NOMO-1 treated with dmso at 0.1 percent for 144 hours (cell line): ENCODE results near the gene MEF2A.

Source experiments
- DNase-seq: peaks from one replicate; lab custom pipeline; 2025; ENCODE audit not compliant: unreplicated experiment; lab: John Stamatoyannopoulos, UW

Gene MEF2A

DNA sequence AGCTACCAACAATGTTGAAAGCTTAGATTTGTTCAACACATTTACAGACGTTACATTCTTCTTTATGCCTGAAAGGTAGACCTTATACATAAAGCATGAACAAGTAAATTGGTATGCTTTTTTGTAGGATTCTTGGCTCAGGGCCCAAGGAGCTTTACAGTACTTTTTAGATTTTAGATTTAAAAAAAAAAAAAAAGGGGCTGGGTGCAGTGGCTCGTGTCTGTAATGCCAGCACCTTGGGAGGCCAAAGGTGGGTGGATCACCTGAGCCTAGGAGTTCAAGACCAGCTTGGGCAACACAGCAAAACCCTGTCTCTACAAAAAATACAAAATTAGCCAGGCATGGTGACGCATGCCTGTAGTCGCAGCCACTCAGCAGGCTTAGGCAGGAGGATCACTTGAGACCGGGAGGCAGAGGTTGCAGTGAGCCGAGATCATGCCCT is 39.7 kb downstream of the MEF2A start:
- no peak for DNase-seq

DNA sequence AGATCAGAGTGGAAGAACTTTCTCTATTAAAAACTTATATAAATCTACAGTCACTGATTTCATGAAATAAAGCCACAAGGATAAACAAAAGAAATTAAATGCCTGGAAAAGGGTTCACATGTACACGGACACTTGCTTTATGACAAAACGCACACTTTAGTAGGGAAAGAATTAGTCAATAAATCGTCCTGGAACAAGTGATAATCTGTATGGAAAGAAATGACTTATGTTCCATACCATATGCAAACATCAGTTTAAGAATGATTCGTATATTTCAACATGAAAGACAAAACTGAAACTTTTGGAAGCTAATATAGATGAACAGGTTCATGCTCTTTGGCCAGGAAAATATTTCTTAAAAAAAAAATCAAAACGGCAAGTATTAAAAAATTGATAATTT is 40.2 kb downstream of the MEF2A start:
- DNase-seq, result no peak

DNA sequence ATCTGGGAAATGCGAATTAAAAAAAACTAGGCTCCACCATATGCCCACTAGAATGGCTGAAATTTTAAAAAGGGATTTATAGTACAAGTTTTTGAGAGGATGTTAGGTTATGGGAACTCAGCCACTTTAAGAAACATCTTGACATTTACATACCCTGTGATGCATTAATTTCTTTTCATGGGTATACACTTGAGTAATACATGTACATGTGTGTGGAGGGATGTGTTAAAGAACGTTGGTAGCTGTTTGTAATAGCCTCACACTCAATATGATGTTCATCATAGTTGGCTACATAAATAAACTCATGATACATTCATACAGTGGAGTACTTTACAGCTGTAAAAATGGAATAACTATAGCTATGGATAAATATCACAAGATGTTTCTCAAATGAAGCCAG is 40.9 kb downstream of the MEF2A start:
- no peak for DNase-seq

DNA sequence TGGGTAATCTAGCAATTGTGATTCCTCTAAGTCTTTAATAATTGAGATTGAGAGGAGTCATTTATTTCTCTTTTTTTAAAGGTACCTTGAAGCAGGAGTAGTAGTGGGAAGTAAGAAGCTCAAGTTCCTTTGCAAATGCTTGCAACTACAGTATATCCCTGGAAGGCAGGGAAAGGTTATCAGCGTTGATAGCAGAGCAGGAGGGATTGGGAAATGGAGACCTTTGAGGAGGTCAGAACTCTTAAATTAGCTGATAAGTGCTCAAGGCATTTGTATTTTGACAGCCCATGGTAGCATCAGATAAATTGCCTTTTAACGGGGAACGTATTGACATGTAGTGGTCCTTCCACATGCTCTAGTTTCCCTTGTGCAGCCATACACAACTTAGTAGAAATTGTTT is 47.7 kb downstream of the MEF2A start:
- DNase-seq, result no peak

DNA sequence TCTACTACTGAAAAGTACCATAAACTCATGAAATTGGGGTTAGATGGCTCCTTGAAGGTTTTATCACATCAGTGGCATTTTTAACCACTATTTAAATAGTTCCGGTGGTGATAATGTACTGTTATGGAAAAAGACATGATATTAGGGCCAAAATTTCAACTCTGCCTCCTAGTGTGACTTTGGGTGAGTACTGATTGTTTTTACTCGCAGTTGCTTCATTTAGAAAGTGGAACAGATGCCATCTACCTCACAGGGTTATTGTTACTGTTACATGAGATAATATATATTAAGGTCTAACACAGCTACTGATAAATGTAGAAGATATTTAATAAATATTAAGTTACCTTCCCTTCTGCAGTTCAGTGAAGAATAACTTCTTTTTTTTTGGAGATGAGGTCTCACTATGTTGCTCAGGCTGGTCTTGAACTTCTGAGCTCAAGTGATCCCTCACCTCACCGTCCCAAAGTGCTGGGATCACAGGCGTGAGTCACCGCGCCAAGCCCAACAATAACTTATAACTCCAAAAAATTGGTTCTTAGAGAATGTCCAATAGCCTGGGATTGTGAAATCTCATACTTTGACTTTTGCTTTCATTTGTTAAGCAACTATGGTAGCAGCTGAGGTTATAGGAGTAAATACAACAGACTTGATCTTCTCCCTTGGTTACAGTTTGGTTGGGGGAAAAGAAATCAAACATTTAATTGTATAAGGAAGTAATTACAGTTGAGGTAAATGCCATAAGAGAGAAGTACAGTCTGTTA is 48.3 kb downstream of the MEF2A start:
- peak; percentile 46 for DNase-seq

DNA sequence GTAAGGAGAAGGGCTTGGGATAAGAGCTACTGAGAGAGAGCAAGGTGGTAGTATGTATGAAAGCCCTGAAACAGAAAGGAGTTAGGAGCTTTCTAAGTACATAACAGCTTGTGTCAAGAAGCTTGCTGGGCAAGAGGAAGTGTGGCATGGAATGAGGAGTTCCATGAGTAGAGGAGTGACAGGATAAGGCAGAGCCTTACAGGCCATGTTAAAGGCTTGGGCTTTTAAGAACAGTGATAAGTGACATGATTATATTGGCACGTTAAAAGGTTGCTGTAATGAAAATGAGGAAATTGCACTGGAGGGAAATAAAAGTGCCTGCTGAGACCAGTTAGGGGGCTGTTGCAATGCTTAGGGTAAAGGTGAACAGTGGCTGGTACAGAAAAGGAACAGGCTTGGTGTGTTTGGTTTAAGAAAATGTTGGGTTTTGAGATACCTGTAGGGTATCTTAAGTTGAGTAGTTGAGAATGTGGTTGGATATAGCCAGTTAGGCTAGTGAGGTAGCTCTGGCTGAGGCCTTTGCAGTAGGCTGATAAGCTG is 49.0 kb downstream of the MEF2A start:
- peak; percentile 70 for DNase-seq

DNA sequence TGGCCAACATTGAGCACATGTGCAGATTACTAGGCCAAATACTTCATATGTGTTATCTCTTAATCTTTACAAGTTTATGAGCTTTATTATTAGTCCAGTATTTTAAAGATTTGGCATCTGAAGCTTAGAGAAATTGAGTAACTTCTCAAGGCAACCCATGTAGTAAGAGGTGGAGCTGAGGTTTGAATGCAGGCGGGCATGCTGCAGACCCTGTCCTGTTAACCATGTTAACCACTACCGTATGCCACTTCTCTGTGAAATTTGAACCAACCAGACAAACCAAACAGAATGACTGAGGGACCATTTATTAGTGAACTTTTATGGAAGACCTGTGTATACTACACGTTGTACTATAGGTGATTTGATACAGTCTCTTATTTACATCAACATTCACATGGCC is 49.7 kb downstream of the MEF2A start:
- DNase-seq, result no peak

DNA sequence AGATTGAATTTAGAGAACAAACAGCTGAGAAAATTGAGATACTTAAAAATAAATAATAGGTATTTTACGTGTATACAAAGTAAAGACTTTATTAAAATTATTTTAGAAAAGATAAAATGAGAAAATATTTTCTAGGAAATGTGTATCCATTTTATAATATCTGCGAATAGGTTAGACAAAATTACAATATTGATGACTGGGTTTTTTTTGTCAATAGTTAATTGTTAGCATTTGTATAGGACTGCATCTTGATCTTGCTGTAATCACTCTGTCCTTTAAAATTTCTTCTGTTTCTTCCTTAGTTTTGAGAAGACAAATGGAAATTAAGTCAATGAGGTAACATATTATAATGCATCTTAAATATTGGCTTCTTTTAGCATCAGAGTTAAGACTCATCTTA is 50.3 kb downstream of the MEF2A start:
- no peak for DNase-seq

DNA sequence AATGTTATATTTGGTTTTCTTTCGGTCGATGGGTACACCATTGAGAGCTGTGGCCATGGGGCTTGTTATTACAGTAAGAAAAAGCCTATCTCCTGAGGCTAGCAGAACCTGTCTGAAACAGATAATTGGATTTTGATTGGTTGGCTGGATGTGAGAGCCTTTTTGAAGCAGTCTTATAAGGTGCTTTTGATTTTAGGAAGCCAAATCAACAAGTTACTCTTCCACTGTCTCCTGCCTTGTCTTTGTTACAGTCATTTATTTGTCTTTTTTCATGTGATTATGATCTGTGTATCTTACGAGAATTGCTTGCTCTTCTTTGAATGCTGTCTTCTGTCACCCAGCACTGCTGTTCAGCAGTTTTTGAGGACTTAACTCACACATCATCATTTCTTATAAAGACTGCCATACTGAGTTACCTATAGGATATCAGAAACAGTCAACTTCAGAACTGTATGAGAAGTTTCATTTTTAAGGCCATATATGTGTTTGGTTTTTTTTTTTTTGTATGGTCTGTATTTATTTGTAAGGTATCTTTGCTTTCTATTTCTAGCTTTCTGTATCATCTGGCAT is 51.1 kb downstream of the MEF2A start:
- DNase-seq, result no peak

DNA sequence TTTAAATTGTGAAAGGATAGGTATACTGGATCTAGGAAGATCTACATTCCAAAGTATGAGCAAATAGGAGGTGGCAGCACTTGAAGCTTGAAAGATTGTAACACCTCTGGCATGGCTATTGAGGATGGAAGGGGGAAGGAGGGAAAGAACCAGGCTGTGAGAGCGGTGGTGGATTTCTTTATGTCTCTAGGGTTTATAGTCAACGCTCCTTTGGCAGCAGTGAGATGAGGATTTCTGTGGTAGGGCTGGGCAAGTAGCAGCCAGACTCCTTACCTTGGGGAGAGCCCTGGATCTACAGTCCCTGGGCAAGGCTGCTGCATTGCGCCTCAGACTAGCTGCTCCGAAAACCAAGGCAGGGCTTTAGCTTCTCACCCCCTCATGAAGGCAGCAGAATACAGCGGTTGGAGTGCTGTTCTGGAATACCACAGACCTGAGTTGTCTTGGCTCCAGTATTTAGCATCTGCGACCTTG is 53.2 kb downstream of the MEF2A start:
- no peak for DNase-seq

DNA sequence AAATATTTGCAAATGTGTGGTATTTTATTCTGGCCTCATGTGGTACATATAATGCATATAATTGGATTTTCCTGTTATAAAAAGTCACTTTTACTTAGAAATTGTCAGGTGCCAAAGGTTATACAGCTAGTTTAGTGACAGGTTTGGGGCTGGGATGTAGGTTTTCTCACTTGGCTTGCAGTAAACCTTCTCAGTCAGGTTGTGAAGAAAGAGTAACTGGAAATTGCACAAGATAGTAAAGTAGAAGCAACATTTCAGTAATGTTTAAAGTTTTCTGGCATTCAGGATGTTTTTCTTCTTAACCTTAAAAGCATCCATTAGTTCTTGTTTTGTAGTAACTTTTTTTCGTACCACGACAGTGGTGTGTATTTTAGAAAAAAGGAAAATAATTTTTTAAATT is 53.9 kb downstream of the MEF2A start:
- DNase-seq, result no peak

DNA sequence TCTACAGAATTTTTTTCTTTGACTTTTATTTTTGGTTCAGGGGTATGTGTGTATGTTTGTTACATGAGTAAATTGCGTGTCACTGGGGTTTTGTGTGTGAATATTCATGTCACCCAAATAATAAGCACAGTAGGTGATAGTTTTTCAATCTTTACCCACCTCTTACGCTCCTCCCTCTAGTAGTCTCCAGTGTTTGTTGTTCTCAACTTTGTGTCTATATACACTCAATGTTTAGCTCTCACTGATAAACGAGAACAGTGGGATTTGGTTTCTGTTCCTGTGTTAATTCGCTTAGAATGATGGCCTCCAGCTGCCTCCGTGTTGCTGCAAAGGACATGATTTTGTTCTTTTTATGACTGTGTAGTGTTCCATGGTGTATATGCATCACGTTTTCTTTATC is 54.4 kb downstream of the MEF2A start:
- DNase-seq, result no peak

DNA sequence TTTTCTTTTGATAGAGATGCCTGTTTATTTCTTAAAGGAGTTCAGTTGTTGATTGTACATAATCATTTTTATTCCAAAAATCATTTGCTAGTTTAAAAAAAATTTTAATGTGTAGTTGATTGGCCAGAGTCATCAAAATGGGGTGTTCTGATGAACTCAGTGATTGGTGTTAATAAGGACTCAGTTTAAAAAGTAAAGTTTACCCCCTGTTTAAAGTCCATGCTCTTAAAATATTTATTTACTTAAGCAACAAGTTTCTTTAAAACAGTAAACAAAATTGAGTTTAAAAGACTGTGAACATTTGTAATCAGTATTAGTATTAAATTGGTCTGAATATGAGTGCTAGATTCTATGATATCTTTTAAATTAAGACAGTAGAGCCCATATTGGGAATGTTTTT is 56.0 kb downstream of the MEF2A start:
- DNase-seq, result no peak

DNA sequence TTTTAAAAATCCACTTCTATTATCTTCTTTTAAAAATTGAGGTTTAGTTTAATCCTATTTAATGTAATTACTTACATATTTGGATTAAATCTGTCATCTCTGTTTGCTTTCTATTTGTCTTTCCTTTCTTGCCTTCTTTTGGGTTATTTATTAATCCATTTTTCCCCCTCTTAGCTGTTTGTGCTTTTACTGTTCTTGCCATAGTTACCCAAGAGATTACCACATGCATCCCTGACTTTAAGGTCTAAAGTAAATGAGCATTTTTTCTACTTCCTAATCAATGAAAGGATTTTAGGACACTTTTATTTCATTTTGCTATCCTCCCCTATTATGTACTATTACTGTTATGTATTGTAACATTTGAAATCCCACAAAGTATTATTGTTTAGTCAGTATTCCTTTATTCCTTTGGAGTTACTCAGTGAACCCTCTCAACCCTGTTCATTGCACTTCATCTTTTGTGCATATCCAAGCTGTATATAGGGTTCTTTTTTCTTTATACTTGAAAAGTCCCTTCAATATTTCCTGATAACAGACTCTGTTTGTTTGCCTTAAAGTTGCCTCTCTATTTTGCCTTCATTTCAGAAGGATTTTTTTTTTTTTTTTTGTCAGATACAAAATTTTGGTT is 62.7 kb downstream of the MEF2A start:
- no peak for DNase-seq

DNA sequence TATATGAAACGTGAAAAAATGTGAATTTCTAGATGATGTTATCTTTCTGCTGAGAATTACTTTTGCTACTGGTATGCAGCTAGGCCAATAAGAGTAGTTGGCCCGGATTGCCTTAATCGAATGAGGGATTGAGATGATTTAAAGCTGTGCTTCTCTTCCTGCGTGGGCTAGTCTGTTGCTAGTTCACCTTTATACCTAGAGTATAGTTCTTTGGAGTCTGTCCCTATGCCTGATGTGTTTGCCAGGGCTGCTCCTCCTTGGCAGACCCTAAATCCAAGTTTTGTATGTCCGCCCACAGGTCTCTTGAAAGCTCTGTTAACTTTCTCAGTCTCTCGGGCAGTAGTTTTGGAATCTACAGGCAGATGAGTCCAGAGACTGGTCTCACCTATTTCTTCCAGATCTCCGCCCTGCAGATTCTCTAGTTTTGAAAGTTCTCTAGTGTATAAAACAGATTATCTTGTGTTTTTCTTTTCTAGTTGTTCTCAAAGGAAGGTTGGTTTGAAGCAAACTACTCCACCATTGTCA is 64.9 kb downstream of the MEF2A start:
- DNase-seq, result no peak

DNA sequence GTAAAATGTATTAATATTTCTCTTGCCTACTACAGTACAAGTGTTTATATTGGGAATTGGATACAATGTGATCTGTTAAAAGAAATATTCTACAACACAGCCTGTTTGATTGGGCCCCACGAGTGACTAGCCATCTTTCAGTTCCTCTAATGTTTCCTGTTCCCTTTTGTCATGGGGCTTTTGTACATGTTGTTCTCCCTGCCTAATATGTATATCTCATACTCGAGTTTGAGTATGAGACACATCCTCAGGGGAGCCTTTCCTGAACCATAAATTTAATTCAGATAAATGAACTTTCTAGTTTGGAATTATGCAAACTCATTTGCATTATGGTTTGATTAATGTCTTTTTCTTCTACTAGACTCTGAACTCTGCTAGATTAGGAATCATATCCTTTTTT is 65.5 kb downstream of the MEF2A start:
- DNase-seq, result peak; percentile 65

DNA sequence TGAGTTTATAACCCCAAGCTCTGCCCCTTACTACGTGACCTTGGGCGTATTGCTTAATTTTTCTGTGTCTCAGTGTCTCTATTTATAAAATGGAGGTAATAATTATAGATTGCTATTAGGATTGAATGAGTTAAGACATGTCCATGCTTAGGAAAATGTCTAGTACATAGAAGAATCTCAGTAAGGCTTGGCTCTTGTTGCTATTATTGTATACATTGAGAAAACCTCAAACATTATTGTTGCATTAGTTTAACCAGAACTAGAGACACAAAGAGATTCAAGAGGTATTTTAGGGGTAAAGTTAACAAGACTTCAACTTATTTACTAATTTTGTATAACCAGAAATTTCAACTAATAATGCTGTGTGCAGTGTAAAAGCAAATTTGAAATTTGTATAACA is 66.7 kb downstream of the MEF2A start:
- DNase-seq, result no peak

DNA sequence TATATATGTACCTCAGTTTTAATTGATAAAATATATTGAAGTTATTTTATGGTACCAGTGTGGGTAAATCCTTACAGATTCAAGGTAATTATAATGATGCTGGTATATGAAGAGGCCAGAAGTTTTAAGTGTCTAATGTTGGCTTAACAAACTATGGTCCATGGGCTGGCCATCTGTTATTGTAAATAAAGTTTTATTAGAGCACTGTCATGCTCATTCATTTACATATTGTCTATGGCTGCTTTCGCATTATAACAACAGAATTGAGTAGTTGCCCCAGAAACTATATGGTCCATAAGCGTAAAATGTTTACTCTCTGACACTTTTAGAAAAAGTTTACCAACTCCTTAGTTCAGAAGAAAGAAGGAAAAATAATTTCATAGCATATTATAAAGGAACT is 67.9 kb downstream of the MEF2A start:
- no peak for DNase-seq

DNA sequence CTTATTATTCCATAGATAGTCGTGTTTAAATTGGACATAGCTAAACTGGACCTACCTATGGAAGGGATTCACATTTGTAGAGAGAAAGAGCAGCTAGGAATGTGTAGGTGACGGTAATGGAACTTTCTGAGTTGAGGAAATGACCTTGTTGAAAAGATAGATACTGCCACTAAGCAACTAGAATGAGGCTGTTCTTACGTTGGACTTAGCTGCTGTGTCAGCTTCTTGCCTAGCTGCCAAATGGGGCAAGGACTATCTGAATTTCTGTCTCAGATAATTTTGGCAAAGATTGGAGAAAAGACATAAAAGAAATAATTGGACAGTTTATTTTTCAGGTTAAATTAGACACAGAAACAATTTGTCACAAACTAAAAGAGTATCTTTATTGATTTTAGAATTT is 68.8 kb downstream of the MEF2A start:
- no peak for DNase-seq

DNA sequence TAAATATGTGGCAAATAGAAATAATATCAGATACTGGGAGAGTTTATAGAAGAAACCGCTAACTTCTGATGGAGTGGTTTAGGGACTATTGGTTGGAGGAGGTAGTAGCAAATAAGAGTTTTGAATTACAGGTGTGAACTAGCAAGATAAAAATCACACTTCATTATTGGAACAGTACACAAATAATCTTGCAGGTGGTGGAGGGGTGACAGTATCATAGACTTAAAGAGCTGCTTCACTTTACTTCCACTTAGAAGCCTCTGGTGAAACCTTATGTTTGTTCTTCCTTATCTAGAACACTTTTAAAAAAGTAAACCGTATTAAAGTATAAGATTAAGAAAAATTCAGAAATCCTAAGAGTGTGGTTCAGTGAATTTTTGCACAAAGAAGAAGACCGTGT is 69.4 kb downstream of the MEF2A start:
- DNase-seq, result no peak

DNA sequence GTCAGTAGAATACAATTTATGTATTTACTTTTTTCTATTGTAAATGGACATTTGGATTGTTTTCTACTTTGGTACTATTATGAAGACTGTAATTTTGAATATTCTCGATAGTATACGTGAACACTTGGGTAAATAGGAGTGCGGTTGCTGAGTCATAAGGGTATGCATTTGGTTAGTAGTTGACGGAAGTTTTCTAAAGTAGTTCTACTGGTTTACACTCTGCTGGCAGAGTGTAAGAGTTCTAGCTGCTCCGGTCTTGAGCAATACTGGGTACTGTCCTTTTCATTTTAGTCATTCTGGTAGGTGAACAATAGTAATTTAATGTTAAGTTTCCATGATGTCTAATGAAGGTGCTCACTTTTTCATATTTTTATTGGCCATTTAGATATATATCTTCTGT is 70.0 kb downstream of the MEF2A start:
- no peak for DNase-seq
